Rectal smooth muscle tissue (tissue), 1 donor: ENCODE results near the gene SKAP1.

ENCODE experiments used
- H3K27ac ChIP-seq: one replicate; pipeline ENCODE4 v1.7.0; 2013; ENCODE audit warnings: low read depth, low read length, inconsistent platforms
- H3K27me3 ChIP-seq: one replicate; pipeline ENCODE4 v1.7.0; 2013; ENCODE audit warnings: low read length; ENCODE audit not compliant: control insufficient read depth, insufficient read depth
- H3K36me3 ChIP-seq: one replicate; pipeline ENCODE4 v1.7.0; 2013; ENCODE audit warnings: low read length; ENCODE audit not compliant: control insufficient read depth, insufficient read depth
- H3K4me1 ChIP-seq: one replicate; pipeline ENCODE4 v1.7.0; 2013; ENCODE audit warnings: low read length; ENCODE audit not compliant: control insufficient read depth, insufficient read depth
- H3K4me3 ChIP-seq: one replicate; pipeline ENCODE4 v1.7.0; 2013; ENCODE audit warnings: low read length
- H3K9ac ChIP-seq: one replicate; pipeline ENCODE4 v1.7.0; 2013; ENCODE audit warnings: low read length

SKAP1 gene

GRCh38 chr17:48238933-48239602 is 190.9 kb downstream of the SKAP1 start:
- Histone ChIP-seq H3K4me1 (peaks cover 7% of the 10 kb centered on the region), H3K27ac (no peak overlapping the region)

GRCh38 chr17:48237456-48237855 is 192.6 kb downstream of the SKAP1 start:
- no peak overlapping the region for H3K4me3 ChIP-seq
- peaks cover 7% of the 10 kb centered on the region for H3K4me1 ChIP-seq
- no peak overlapping the region for H3K9ac ChIP-seq
- no peaks in the 10 kb centered on the region for H3K27me3 ChIP-seq
- no peaks in the 10 kb centered on the region for H3K36me3 ChIP-seq
- H3K27ac ChIP-seq: no peak overlapping the region

More at GRCh38 chr17:48238933-48239602, 190.9 kb downstream of the SKAP1 start:
- H3K9ac ChIP-seq: no peak overlapping the region
- no peaks in the 10 kb centered on the region for H3K36me3 ChIP-seq
- H3K4me3 ChIP-seq: no peak overlapping the region
- no peaks in the 10 kb centered on the region for H3K27me3 ChIP-seq

- Histone ChIP-seq H3K27me3 (no peaks in the 10 kb centered on the region), H3K4me1 (peaks cover 7% of the 10 kb centered on the region), H3K9ac (no peak overlapping the region), H3K27ac (no peak overlapping the region), H3K36me3 (no peaks in the 10 kb centered on the region), H3K4me3 (no peak overlapping the region)
Observed at GRCh38 chr17:48236681-48237134, 193.3 kb downstream of the SKAP1 start.

GRCh38 chr17:48234922-48235321 is 195.1 kb downstream of the SKAP1 start:
- H3K36me3 ChIP-seq: no peaks in the 10 kb centered on the region
- no peak overlapping the region for H3K4me3 ChIP-seq
- no peaks in the 10 kb centered on the region for H3K4me1 ChIP-seq
- no peak overlapping the region for H3K9ac ChIP-seq
- H3K27ac ChIP-seq: no peak overlapping the region
- H3K27me3 ChIP-seq: no peaks in the 10 kb centered on the region

- Histone ChIP-seq H3K9ac (no peak overlapping the region), H3K36me3 (no peaks in the 10 kb centered on the region), H3K27ac (no peak overlapping the region), H3K4me3 (no peak overlapping the region), H3K27me3 (no peaks in the 10 kb centered on the region), H3K4me1 (no peaks in the 10 kb centered on the region)
Observed at GRCh38 chr17:48231995-48232959, 197.7 kb downstream of the SKAP1 start.

DNA sequence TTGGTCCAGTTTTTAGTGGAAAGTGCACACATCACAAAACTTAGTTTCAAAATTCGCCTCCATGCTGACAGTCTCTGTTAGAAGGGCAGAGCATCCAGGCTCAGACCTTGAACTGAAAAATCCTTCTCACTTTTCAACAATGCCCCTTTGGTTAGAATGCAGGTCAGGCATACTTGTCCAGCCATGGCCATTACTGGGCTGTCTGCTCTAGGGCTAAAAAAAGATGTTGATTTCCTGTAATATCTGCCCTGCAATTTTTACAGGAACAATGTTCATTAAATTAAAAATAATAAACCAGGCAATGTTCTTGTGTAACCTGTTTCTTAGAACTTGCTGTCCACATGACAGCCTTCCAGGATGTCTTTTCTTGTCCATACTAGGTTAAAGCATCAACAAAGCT is 200.1 kb downstream of the SKAP1 start:
- Histone ChIP-seq H3K4me1 (no peaks in the 10 kb centered on the region), H3K4me3 (no peak overlapping the region), H3K9ac (no peak overlapping the region), H3K27ac (no peak overlapping the region), H3K36me3 (no peaks in the 10 kb centered on the region), H3K27me3 (peaks cover 2% of the 10 kb centered on the region)

GRCh38 chr17:48228720-48229119 is 201.3 kb downstream of the SKAP1 start:
- Histone ChIP-seq H3K36me3 (no peaks in the 10 kb centered on the region), H3K4me3 (no peak overlapping the region), H3K27me3 (peaks cover 2% of the 10 kb centered on the region), H3K4me1 (no peaks in the 10 kb centered on the region), H3K9ac (no peak overlapping the region), H3K27ac (no peak overlapping the region)

- no peak overlapping the region for H3K4me3 ChIP-seq
- no peak overlapping the region for H3K9ac ChIP-seq
- peaks cover 2% of the 10 kb centered on the region for H3K27me3 ChIP-seq
- H3K36me3 ChIP-seq: no peaks in the 10 kb centered on the region
- H3K27ac ChIP-seq: no peak overlapping the region
- no peaks in the 10 kb centered on the region for H3K4me1 ChIP-seq
Observed at GRCh38 chr17:48225725-48226567, 204.1 kb downstream of the SKAP1 start.

DNA sequence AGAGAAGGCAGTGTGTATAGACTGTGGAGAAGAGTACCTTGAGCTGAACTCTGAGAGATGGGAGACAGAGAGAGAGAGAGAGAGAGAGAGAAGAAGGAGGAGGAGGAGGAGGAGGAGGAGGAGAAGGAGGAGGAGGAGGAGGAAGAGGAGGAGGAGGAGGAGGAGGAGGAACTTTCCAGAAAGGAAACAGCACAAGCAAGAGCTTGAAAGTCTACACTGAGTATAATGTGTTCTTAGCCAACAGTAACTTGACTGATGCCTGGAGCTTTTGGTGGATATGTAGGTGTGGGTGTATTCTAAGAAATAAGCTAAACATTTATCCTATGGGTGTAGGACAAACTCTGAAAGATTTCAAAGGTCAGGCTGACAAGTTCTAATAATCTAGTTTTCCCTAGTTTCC is 206.1 kb downstream of the SKAP1 start:
- H3K4me1 ChIP-seq: no peaks in the 10 kb centered on the region
- H3K9ac ChIP-seq: no peak overlapping the region
- H3K4me3 ChIP-seq: no peak overlapping the region
- no peak overlapping the region for H3K27ac ChIP-seq
- no peaks in the 10 kb centered on the region for H3K36me3 ChIP-seq
- H3K27me3 ChIP-seq: peaks cover 2% of the 10 kb centered on the region

- no peak overlapping the region for H3K27ac ChIP-seq
- H3K36me3 ChIP-seq: no peaks in the 10 kb centered on the region
- H3K27me3 ChIP-seq: no peaks in the 10 kb centered on the region
- H3K9ac ChIP-seq: no peak overlapping the region
- H3K4me1 ChIP-seq: no peaks in the 10 kb centered on the region
- no peak overlapping the region for H3K4me3 ChIP-seq
Observed at GRCh38 chr17:48219617-48220016, 210.4 kb downstream of the SKAP1 start.

DNA sequence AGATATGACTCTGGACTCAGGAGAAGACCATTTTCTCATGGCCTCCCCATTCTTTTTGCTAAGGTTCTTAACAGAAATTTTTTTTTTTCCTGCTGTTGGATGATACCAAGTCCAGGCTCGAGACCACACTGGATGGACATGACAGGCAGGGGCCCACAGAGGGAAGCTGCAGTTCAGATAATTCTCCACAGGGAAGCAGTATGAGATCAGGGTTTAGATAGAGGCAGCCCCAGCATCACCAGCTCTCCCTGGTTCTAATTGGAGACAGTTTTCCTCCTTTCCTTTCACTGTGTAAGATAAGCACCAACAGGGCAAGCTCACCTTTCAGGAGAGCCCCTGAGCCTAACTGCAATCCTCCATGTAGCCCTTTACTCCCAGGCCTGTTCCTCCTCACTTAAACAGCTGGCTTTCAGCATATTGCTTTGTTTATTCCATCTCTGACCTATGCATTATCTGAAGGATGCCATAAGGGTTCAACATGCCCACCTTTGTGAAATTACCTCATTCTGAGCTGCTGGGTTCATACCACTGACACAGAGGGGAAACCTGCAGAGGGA is 214.4 kb downstream of the SKAP1 start:
- Histone ChIP-seq H3K4me3 (no peak overlapping the region), H3K4me1 (no peaks in the 10 kb centered on the region), H3K36me3 (no peaks in the 10 kb centered on the region), H3K9ac (no peak overlapping the region), H3K27me3 (no peaks in the 10 kb centered on the region), H3K27ac (no peak overlapping the region)

- no peak overlapping the region for H3K27ac ChIP-seq
- no peak overlapping the region for H3K4me3 ChIP-seq
- no peak overlapping the region for H3K9ac ChIP-seq
- H3K4me1 ChIP-seq: no peaks in the 10 kb centered on the region
- no peaks in the 10 kb centered on the region for H3K27me3 ChIP-seq
- no peaks in the 10 kb centered on the region for H3K36me3 ChIP-seq
Observed at GRCh38 chr17:48213797-48214196, 216.2 kb downstream of the SKAP1 start.
